ENCODE data around the gene STK10.

STK10 gene

DNA sequence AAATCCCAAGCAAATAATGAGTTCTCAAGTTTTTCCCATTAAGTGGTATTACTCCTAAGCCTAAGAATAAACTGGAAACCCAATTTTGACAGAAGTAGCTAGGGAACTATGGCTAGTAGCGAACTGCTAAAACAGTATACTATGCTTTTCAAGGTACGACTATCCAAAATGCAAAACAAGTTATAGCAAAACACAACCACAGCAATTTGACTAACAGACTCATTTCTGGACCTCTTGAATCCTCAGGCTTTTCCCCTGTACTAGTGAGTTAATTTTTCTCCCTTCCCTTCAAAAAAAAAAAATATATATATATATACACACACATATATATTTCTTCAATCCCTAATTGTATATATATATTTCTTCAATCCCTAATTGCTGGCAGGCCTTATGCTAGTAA is 188.9 kb downstream of the STK10 start:
- no peak for DNase-seq (ENCODE audit: low read depth in 1 of 2, low spot score in 1 of 2)
- Histone ChIP-seq H3K4me3 (replicated peaks; ENCODE audit: insufficient read depth, low read length) (no peak overlapping the region), H3K27me3 (ENCODE audit: insufficient read depth, poor library complexity, severe bottlenecking) (no peaks in the 10 kb centered on the region), H3K27ac (replicated peaks) (peak overlapping the region; percentile 50; the same call in 1 of the 2 replicates)
- no peak for TF ChIP-seq POLR2AphosphoS5 (IDR thresholded peaks at IDR 0.05; ENCODE audit: low read depth)
- TF ChIP-seq, protein P1, sequence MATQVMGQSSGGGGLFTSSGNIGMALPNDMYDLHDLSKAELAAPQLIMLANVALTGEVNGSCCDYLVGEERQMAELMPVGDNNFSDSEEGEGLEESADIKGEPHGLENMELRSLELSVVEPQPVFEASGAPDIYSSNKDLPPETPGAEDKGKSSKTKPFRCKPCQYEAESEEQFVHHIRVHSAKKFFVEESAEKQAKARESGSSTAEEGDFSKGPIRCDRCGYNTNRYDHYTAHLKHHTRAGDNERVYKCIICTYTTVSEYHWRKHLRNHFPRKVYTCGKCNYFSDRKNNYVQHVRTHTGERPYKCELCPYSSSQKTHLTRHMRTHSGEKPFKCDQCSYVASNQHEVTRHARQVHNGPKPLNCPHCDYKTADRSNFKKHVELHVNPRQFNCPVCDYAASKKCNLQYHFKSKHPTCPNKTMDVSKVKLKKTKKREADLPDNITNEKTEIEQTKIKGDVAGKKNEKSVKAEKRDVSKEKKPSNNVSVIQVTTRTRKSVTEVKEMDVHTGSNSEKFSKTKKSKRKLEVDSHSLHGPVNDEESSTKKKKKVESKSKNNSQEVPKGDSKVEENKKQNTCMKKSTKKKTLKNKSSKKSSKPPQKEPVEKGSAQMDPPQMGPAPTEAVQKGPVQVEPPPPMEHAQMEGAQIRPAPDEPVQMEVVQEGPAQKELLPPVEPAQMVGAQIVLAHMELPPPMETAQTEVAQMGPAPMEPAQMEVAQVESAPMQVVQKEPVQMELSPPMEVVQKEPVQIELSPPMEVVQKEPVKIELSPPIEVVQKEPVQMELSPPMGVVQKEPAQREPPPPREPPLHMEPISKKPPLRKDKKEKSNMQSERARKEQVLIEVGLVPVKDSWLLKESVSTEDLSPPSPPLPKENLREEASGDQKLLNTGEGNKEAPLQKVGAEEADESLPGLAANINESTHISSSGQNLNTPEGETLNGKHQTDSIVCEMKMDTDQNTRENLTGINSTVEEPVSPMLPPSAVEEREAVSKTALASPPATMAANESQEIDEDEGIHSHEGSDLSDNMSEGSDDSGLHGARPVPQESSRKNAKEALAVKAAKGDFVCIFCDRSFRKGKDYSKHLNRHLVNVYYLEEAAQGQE (IDR thresholded peaks at IDR 0.05; ENCODE audit: insufficient replicate concordance, low read depth): no peak
- no peak for TF ChIP-seq SPI1 (IDR thresholded peaks at IDR 0.05; ENCODE audit: borderline replicate concordance, low read depth)
- TF ChIP-seq, protein P2, sequence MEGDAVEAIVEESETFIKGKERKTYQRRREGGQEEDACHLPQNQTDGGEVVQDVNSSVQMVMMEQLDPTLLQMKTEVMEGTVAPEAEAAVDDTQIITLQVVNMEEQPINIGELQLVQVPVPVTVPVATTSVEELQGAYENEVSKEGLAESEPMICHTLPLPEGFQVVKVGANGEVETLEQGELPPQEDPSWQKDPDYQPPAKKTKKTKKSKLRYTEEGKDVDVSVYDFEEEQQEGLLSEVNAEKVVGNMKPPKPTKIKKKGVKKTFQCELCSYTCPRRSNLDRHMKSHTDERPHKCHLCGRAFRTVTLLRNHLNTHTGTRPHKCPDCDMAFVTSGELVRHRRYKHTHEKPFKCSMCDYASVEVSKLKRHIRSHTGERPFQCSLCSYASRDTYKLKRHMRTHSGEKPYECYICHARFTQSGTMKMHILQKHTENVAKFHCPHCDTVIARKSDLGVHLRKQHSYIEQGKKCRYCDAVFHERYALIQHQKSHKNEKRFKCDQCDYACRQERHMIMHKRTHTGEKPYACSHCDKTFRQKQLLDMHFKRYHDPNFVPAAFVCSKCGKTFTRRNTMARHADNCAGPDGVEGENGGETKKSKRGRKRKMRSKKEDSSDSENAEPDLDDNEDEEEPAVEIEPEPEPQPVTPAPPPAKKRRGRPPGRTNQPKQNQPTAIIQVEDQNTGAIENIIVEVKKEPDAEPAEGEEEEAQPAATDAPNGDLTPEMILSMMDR (IDR thresholded peaks at IDR 0.05; ENCODE audit: insufficient read depth, low read length): no peak
- no peak for TF ChIP-seq GABPA (IDR thresholded peaks at IDR 0.05; ENCODE audit: low read depth)

DNA sequence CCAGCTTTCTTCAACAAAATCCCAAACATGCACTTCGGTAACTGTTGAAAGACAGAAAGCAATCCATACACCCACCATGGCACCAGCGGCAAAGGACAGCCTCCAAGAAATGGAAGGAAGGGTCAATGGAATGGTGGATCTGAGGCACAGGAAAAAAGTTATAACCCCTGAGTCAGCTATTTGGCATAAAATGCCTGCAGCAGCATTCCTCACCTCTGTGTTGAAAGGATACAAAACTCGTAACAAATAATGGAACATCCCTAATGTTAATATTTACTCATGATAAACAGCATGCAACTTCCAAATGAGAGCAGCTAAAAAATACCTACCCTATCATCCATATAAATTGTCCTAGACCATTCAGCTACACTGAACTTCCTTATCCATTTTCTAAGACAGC is 191.0 kb downstream of the STK10 start:
- TF ChIP-seq, protein P2 (IDR thresholded peaks at IDR 0.05; ENCODE audit: insufficient read depth, low read length): no peak
- no peak for TF ChIP-seq GABPA (IDR thresholded peaks at IDR 0.05; ENCODE audit: low read depth)
- no peak for TF ChIP-seq POLR2AphosphoS5 (IDR thresholded peaks at IDR 0.05; ENCODE audit: low read depth)
- TF ChIP-seq, protein P1 (IDR thresholded peaks at IDR 0.05; ENCODE audit: insufficient replicate concordance, low read depth): no peak
- no peak for TF ChIP-seq SPI1 (IDR thresholded peaks at IDR 0.05; ENCODE audit: borderline replicate concordance, low read depth)
- no peak for DNase-seq (ENCODE audit: low read depth in 1 of 2, low spot score in 1 of 2)
- Histone ChIP-seq H3K27ac (replicated peaks) (no peak overlapping the region), H3K4me3 (replicated peaks; ENCODE audit: insufficient read depth, low read length) (no peak overlapping the region), H3K27me3 (ENCODE audit: insufficient read depth, poor library complexity, severe bottlenecking) (no peaks in the 10 kb centered on the region)

DNA sequence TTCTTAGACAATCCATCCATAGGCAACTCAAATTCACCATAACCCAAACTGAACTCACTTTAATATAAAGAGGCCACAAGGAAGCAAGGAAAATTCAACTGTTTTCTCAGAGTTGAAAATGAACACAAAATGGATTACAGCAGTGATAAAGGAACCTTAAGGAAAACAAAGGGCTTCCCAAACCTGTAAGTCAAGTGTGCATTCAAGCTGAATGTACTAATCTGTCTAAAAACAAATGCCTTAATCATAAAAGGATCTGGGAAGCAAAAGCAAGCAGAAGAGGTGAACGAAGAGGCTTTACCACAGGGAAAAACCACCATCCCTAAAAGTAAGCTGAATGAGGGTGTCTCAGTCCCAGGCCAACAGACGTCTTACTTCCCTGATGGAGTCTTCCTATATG is 195.2 kb downstream of the STK10 start:
- H3K4me3 ChIP-seq (replicated peaks; ENCODE audit: insufficient read depth, low read length): no peak overlapping the region
- TF ChIP-seq SPI1 (IDR thresholded peaks at IDR 0.05; ENCODE audit: borderline replicate concordance, low read depth): no peak
- TF ChIP-seq GABPA (IDR thresholded peaks at IDR 0.05; ENCODE audit: low read depth): no peak
- TF ChIP-seq, protein P1 (IDR thresholded peaks at IDR 0.05; ENCODE audit: insufficient replicate concordance, low read depth): no peak

More for the DNA sequence above, 195.2 kb downstream of the STK10 start:
- H3K27me3 ChIP-seq (ENCODE audit: insufficient read depth, poor library complexity, severe bottlenecking): no peaks in the 10 kb centered on the region
- H3K27ac ChIP-seq (replicated peaks): no peak overlapping the region
- no peak for DNase-seq (ENCODE audit: low read depth in 1 of 2, low spot score in 1 of 2)
